A549 (cell line): ENCODE data around the gene PRR13. TPM values are rescaled to one million over a fixed set of nuclear protein-coding genes. Genes with fewer than 3 reads are reported as not detected.
A peak's percentile ranks its signal among the peaks of the same experiment; 100 is the strongest.

ENCODE experiments used
- ATAC-seq, 2 experiments: fragments of 200-7000 bp in 1 of 2; fragments of >200 bp in 1 of 2; cut with Nextera tagmentation in 1 of 2; cut with Tn5 transposase in 1 of 2; 3 replicates each; pipeline versions ENCODE4 v1.8.0 to v1.9.1; 2018 to 2020; ENCODE audit warnings: mild to moderate bottlenecking in 1 of 2, moderate library complexity in 1 of 2
- CTCF ChIA-PET: fragments of 300-600 bp; sonication (Branson Sonifier 250); formaldehyde crosslinking; extraction: SDS; loops from one replicate; lab custom pipeline; 2021; ENCODE audit warnings: antibody characterized with exemption, inconsistent platforms; lab: Yijun Ruan, JAX
- POLR2A ChIA-PET: fragments of 350-600 bp; formaldehyde crosslinking; extraction: SDS; loops from one replicate; lab custom pipeline; 2021; ENCODE audit warnings: antibody characterized with exemption, inconsistent platforms; lab: Yijun Ruan, JAX
- DNase-seq, 2 experiments: peaks; one replicate each; pipeline versions ENCODE4 v3.0.0 to v3.0.0-alpha.2; 2011 to 2016; ENCODE audit warnings: low read depth in 1 of 2, low spot score in 1 of 2
- FAIRE-seq: peaks from 2 replicates; lab custom pipeline; 2011; peaks lifted over from hg19 to GRCh38; lab: Jason Lieb, UNC
- H3K27ac ChIP-seq, 2 experiments: fragments of >200 bp; sonication (Bioruptor Twin); formaldehyde crosslinking; 3 replicates each; pipeline ENCODE4 v1.5.1; 2016 to 2017
- H3K4me1 ChIP-seq: fragments of >200 bp; sonication (Bioruptor Twin); formaldehyde crosslinking; 3 replicates; pipeline ENCODE4 v1.6.1; 2016
- H3K4me2 ChIP-seq: fragments of >200 bp; sonication (Bioruptor Twin); formaldehyde crosslinking; 3 replicates; pipeline ENCODE4 v1.6.1; 2016
- H3K4me3 ChIP-seq: fragments of >200 bp; sonication (Bioruptor Twin); formaldehyde crosslinking; 3 replicates; pipeline ENCODE4 v1.5.1; 2016
- H3K9me3 ChIP-seq: fragments of >200 bp; sonication (Bioruptor Twin); formaldehyde crosslinking; 3 replicates; pipeline ENCODE4 v1.6.1; 2016
- ESRRA ChIP-seq: fragments of 150-350 bp; IDR thresholded peaks from 2 replicates; pipeline ENCODE4 v1.6.1; 2014; ENCODE audit warnings: mild to moderate bottlenecking, low read length, borderline replicate concordance
- GATA3 ChIP-seq: IDR thresholded peaks from 2 replicates; pipeline ENCODE4 v1.6.1; 2012; ENCODE audit warnings: borderline replicate concordance
- HES2 ChIP-seq: fragments of >200 bp; sonication (Bioruptor Twin); formaldehyde crosslinking; IDR thresholded peaks from 2 replicates; pipeline ENCODE4 v1.6.1; 2016
- HEYL ChIP-seq: fragments of 250-450 bp; sonication (Bioruptor Pico); IDR thresholded peaks from 2 replicates; pipeline ENCODE4 v1.8.0; 2021; ENCODE audit warnings: mild to moderate bottlenecking, moderate library complexity
- HOXB13 ChIP-seq: fragments of 250-450 bp; sonication (Bioruptor Pico); IDR thresholded peaks from 2 replicates; pipeline ENCODE4 v1.5.0; 2020; ENCODE audit warnings: low read depth, mild to moderate bottlenecking, moderate library complexity
- HOXB5 ChIP-seq: fragments of 250-450 bp; sonication (Bioruptor Pico); IDR thresholded peaks from 2 replicates; pipeline ENCODE4 v1.5.0; 2020; ENCODE audit warnings: mild to moderate bottlenecking, moderate library complexity
- JUN ChIP-seq, 2 experiments: fragments of >200 bp; sonication (Bioruptor Twin); formaldehyde crosslinking; IDR thresholded peaks; 2 replicates in 1 of 2; 3 replicates in 1 of 2; pipeline ENCODE4 v1.6.1; 2016 to 2017
- KDM1A ChIP-seq: fragments of 200-600 bp; sonication (generic); IDR thresholded peaks from 2 replicates; pipeline ENCODE4 v1.6.1; 2016; ENCODE audit warnings: low read depth, mild to moderate bottlenecking
- MAZ ChIP-seq: fragments of 150-350 bp; IDR thresholded peaks from 2 replicates; pipeline ENCODE4 v1.6.1; 2014; ENCODE audit warnings: antibody characterized with exemption, low read depth, low read length, borderline replicate concordance
- POLR2AphosphoS2 ChIP-seq: conservative IDR thresholded peaks from 2 replicates; pipeline ENCODE4 v1.6.1; 2012; ENCODE audit warnings: low read length, improper control_type of control experiment, inconsistent platforms
- RARB ChIP-seq: fragments of 250-450 bp; sonication (Bioruptor Pico); IDR thresholded peaks from 2 replicates; pipeline ENCODE4 v1.8.0; 2021; ENCODE audit warnings: mild to moderate bottlenecking, moderate library complexity
- RNF2 ChIP-seq: fragments of 200-600 bp; sonication (generic); IDR thresholded peaks from 2 replicates; pipeline ENCODE4 v1.6.1; 2016; ENCODE audit warnings: low read depth, mild to moderate bottlenecking, antibody characterized with exemption, moderate library complexity, borderline replicate concordance
- TP53 ChIP-seq: fragments of 250-450 bp; sonication (Bioruptor Pico); IDR thresholded peaks from 2 replicates; pipeline ENCODE4 v1.5.0; 2021; ENCODE audit warnings: mild to moderate bottlenecking, moderate library complexity
- WGBS: methylation state at CpG from one replicate; pipeline ENCODE4 v1.1.6; 2017; ENCODE audit errors: missing lambda C conversion rate; 5-methylcytosine and 5-hydroxymethylcytosine counted together
- polyA plus RNA-seq, 4 experiments: library from polyadenylated mRNA; depleted of rRNA in 3 of 4; stranded (reverse); fragments of >200 nt; fragmentation: RNase III in 1 of 4; extraction: RNeasy Plus Mini Kit Qiagen cat#74134 plus additional on column Dnase treatment in 1 of 4; gene quantifications; 2 replicates in 3 of 4; 3 replicates in 1 of 4; pipeline ENCODE4 v1.2.3, GENCODE V29; 2011 to 2017
- TF ChIP-seq, protein P1 (sequence below): IDR thresholded peaks from 2 replicates; pipeline ENCODE4 v1.6.1; 2012; ENCODE audit warnings: low read depth, borderline replicate concordance
- TF ChIP-seq, protein P2 (sequence below): fragments of 200-600 bp; sonication (generic); IDR thresholded peaks from 2 replicates; pipeline ENCODE4 v1.6.1; 2016; ENCODE audit warnings: antibody characterized with exemption, mild to moderate bottlenecking, moderate library complexity
- TF ChIP-seq, protein P3 (sequence below): fragments of >200 bp; sonication (Bioruptor Twin); formaldehyde crosslinking; IDR thresholded peaks from 3 replicates; pipeline ENCODE4 v1.5.1; 2016

PRR13 gene
- polyA plus RNA-seq, 2 of the 4 experiments (the other 2 are of a cell fraction), result 203 to 221 TPM

DNA sequence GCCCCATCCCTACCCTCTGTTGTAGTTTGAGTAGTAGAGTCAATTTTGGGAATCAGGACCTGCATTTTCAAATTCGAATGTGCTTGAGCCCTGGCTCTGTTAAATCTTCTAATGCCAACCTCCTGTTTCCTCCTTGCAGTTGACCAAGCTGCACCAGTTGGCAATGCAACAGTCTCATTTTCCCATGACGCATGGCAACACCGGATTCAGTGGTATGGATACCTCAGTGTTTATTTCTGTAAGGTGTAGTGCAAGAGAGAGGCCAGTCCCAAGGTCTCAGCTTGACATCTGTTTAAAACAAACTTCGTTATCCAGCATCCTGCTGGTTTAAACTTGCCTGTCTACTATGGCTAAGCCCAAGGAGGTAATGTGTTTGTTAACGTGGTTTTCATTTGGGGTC lies 25.5 kb downstream of the PRR13 start:
- no peak overlapping the region for H3K4me3 ChIP-seq
- peaks cover 29% of the 10 kb centered on the region; the same call in 2 of the 3 replicates for H3K4me1 ChIP-seq
- no peak overlapping the region for H3K27ac ChIP-seq
- no peak for DNase-seq
- no peak overlapping the region for H3K4me2 ChIP-seq
- TF ChIP-seq HOXB5 (CRISPR knock-in tag) (no peak), RARB (CRISPR knock-in tag) (no peak), HEYL (CRISPR knock-in tag) (no peak), POLR2AphosphoS2 (no peak), MAZ (no peak), HOXB13 (CRISPR knock-in tag) (no peak), RNF2 (no peak), GATA3 (no peak), ESRRA (no peak), TP53 (CRISPR knock-in tag) (no peak), KDM1A (no peak), HES2 (no peak)
- TF ChIP-seq, protein P1, sequence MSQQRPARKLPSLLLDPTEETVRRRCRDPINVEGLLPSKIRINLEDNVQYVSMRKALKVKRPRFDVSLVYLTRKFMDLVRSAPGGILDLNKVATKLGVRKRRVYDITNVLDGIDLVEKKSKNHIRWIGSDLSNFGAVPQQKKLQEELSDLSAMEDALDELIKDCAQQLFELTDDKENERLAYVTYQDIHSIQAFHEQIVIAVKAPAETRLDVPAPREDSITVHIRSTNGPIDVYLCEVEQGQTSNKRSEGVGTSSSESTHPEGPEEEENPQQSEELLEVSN, result no peak
- TF ChIP-seq, protein P2, sequence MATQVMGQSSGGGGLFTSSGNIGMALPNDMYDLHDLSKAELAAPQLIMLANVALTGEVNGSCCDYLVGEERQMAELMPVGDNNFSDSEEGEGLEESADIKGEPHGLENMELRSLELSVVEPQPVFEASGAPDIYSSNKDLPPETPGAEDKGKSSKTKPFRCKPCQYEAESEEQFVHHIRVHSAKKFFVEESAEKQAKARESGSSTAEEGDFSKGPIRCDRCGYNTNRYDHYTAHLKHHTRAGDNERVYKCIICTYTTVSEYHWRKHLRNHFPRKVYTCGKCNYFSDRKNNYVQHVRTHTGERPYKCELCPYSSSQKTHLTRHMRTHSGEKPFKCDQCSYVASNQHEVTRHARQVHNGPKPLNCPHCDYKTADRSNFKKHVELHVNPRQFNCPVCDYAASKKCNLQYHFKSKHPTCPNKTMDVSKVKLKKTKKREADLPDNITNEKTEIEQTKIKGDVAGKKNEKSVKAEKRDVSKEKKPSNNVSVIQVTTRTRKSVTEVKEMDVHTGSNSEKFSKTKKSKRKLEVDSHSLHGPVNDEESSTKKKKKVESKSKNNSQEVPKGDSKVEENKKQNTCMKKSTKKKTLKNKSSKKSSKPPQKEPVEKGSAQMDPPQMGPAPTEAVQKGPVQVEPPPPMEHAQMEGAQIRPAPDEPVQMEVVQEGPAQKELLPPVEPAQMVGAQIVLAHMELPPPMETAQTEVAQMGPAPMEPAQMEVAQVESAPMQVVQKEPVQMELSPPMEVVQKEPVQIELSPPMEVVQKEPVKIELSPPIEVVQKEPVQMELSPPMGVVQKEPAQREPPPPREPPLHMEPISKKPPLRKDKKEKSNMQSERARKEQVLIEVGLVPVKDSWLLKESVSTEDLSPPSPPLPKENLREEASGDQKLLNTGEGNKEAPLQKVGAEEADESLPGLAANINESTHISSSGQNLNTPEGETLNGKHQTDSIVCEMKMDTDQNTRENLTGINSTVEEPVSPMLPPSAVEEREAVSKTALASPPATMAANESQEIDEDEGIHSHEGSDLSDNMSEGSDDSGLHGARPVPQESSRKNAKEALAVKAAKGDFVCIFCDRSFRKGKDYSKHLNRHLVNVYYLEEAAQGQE, result no peak
- TF ChIP-seq, protein P3, sequence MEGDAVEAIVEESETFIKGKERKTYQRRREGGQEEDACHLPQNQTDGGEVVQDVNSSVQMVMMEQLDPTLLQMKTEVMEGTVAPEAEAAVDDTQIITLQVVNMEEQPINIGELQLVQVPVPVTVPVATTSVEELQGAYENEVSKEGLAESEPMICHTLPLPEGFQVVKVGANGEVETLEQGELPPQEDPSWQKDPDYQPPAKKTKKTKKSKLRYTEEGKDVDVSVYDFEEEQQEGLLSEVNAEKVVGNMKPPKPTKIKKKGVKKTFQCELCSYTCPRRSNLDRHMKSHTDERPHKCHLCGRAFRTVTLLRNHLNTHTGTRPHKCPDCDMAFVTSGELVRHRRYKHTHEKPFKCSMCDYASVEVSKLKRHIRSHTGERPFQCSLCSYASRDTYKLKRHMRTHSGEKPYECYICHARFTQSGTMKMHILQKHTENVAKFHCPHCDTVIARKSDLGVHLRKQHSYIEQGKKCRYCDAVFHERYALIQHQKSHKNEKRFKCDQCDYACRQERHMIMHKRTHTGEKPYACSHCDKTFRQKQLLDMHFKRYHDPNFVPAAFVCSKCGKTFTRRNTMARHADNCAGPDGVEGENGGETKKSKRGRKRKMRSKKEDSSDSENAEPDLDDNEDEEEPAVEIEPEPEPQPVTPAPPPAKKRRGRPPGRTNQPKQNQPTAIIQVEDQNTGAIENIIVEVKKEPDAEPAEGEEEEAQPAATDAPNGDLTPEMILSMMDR, result no peak
- ATAC-seq, result no peak
- WGBS, result 88% methylated on average over 5 of the region's 5 CpGs
- POLR2A ChIA-PET, result no interaction called here
- CTCF ChIA-PET, result interaction anchor here (1.1 to 3.3 kb wide), 3 partner anchors 9 to 46 kb away, joined by 3 to 14 read pairs (median 5); no protein-coding TSS in a partner anchor
- H3K9me3 ChIP-seq, result no peaks in the 10 kb centered on the region
- no peak for FAIRE-seq

DNA sequence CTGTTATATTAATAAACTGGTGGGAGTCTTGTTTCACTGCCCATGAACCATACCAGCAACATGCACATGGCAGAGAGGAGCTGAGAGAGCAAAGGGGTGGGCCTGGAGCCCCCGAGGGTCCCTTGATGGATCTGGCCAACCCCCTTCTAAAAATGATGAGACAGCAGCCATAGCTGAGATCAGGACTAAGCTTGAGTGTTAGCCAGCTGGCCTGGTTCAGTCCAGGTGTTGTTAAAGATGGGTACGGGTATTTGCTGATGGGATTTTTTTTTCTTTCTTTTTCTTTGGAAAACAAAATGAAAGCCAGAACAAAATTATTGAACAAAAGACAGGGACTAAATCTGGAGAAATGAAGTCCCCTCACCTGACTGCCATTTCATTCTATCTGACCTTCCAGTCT lies 26.3 kb downstream of the PRR13 start:
- ATAC-seq (no peak), FAIRE-seq (no peak), DNase-seq (no peak)
- Histone ChIP-seq H3K4me2 (no peak overlapping the region), H3K4me3 (no peak overlapping the region), H3K9me3 (no peaks in the 10 kb centered on the region), H3K27ac (no peak overlapping the region), H3K4me1 (peaks cover 26% of the 10 kb centered on the region; the same call in 2 of the 3 replicates)
- whole genome bisulfite sequencing, result 88% methylated on average over 2 of the region's 2 CpGs
- POLR2A ChIA-PET, result interaction anchor here (1.1 kb wide), 1 partner anchor 13 kb away, joined by 3 read pairs; no protein-coding TSS in a partner anchor
- CTCF ChIA-PET, result interaction anchor here (1.0 to 1.5 kb wide), 4 partner anchors 10 to 46 kb away, joined by 3 to 7 read pairs (median 4); no protein-coding TSS in a partner anchor
- no peak for TF ChIP-seq HEYL (CRISPR knock-in tag)
- 0 out of 5 replicates have a peak, but pooled peaks of 1 of the 2 experiments have one; percentile 15 for TF ChIP-seq JUN (IDR thresholded peaks at IDR 0.05)
